ENCODE results near the gene TNKS2. TPM values are rescaled to one million over a fixed set of nuclear protein-coding genes. Genes with fewer than 3 reads are reported as not detected.

TNKS2 gene
- total RNA-seq, 1 donor from 2014 or later, result 53.4 TPM

DNA sequence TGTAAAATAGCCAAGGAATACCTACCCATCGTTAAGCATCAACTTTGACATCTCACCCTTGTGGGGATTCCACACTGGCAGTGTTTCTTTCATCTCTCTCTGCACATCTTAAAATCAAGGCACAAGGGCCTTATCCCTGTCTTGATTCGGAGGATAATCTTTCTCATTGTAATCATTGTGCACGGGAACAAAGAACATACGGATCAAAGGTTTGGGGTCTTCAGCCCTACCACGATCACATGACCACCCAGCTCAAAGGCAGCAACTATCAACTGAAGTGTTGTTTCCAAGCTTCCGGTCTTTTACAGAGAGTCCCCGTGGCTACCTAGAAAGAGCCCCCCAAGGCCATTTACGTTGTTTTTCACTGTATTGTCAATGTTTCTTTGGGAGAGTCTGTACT, 99.2 kb downstream of the TNKS2 start:
- H4K20me1 ChIP-seq (ENCODE audit: low read depth), result no peaks in the 10 kb centered on the region
- peaks cover 14% of the 10 kb centered on the region for H3K27me3 Mint-ChIP-seq (ENCODE audit: insufficient read depth, low read depth)
- H2AFZ ChIP-seq (replicated peaks), result no peak overlapping the region
- H3K27me3 ChIP-seq, result no peaks in the 10 kb centered on the region
- H3K9ac ChIP-seq, result no peak overlapping the region
- peak overlapping the region; percentile 92 for H3K27ac Mint-ChIP-seq
- H3K4me1 ChIP-seq, result peaks cover 27% of the 10 kb centered on the region
- no peaks in the 10 kb centered on the region for H3K36me3 ChIP-seq
- H3K9me3 ChIP-seq (ENCODE audit: low read depth), result no peaks in the 10 kb centered on the region
- no peak overlapping the region for H3K4me3 ChIP-seq
- peak; percentile 78 for DNase-seq (ENCODE audit: low spot score)
- peaks cover 39% of the 10 kb centered on the region for H3K4me1 Mint-ChIP-seq
- no peak for TF ChIP-seq EZH2 (IDR thresholded peaks at IDR 0.05)
- TF ChIP-seq, protein P1, sequence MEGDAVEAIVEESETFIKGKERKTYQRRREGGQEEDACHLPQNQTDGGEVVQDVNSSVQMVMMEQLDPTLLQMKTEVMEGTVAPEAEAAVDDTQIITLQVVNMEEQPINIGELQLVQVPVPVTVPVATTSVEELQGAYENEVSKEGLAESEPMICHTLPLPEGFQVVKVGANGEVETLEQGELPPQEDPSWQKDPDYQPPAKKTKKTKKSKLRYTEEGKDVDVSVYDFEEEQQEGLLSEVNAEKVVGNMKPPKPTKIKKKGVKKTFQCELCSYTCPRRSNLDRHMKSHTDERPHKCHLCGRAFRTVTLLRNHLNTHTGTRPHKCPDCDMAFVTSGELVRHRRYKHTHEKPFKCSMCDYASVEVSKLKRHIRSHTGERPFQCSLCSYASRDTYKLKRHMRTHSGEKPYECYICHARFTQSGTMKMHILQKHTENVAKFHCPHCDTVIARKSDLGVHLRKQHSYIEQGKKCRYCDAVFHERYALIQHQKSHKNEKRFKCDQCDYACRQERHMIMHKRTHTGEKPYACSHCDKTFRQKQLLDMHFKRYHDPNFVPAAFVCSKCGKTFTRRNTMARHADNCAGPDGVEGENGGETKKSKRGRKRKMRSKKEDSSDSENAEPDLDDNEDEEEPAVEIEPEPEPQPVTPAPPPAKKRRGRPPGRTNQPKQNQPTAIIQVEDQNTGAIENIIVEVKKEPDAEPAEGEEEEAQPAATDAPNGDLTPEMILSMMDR (IDR thresholded peaks at IDR 0.05), result no peak
- TF ChIP-seq EZH2phosphoT487 (IDR thresholded peaks at IDR 0.05), result no peak
- peaks cover 19% of the 10 kb centered on the region for H3K9me3 Mint-ChIP-seq
- peak overlapping the region; percentile 49 for H3K4me3 Mint-ChIP-seq
- no peak overlapping the region for H3K27ac ChIP-seq
- H3K4me2 ChIP-seq, result peak overlapping the region; percentile 57
- peaks cover 50% of the 10 kb centered on the region for H3F3A ChIP-seq (ENCODE audit: low read depth)
- H3K79me2 ChIP-seq (ENCODE audit: low read depth), result no peaks in the 10 kb centered on the region
- H3K36me3 Mint-ChIP-seq, result peaks cover 3% of the 10 kb centered on the region

GRCh38 chr10:91901784-91902677, 103.8 kb downstream of the TNKS2 start:
- Mint-ChIP-seq H3K9me3 (peaks cover 11% of the 10 kb centered on the region), H3K4me1 (peaks cover 47% of the 10 kb centered on the region), H3K36me3 (peaks cover 26% of the 10 kb centered on the region), H3K27me3 (ENCODE audit: insufficient read depth, low read depth) (peaks cover 10% of the 10 kb centered on the region), H3K4me3 (no peak overlapping the region), H3K27ac (peak overlapping the region; percentile 59)
- no peaks in the 10 kb centered on the region for H3K27me3 ChIP-seq
- H3K4me2 ChIP-seq, result no peak overlapping the region
- H3K27ac ChIP-seq, result no peak overlapping the region
- H3F3A ChIP-seq (ENCODE audit: low read depth), result peaks cover 56% of the 10 kb centered on the region
- H4K20me1 ChIP-seq (ENCODE audit: low read depth), result peaks cover 2% of the 10 kb centered on the region
- no peak for DNase-seq (ENCODE audit: low spot score)
- no peaks in the 10 kb centered on the region for H3K9me3 ChIP-seq (ENCODE audit: low read depth)
- no peak overlapping the region for H3K9ac ChIP-seq
- TF ChIP-seq, protein P1 (IDR thresholded peaks at IDR 0.05), result no peak
- TF ChIP-seq EZH2 (IDR thresholded peaks at IDR 0.05), result no peak
- TF ChIP-seq EZH2phosphoT487 (IDR thresholded peaks at IDR 0.05), result no peak
- peaks cover 11% of the 10 kb centered on the region for H3K79me2 ChIP-seq (ENCODE audit: low read depth)
- no peak overlapping the region for H3K4me3 ChIP-seq
- H3K36me3 ChIP-seq, result peaks cover 8% of the 10 kb centered on the region
- no peak overlapping the region for H2AFZ ChIP-seq (replicated peaks)
- H3K4me1 ChIP-seq, result peaks cover 26% of the 10 kb centered on the region

GRCh38 chr10:91907033-91907594, 108.9 kb downstream of the TNKS2 start:
- Histone ChIP-seq H3K27ac (no peak overlapping the region), H3K79me2 (ENCODE audit: low read depth) (peaks cover 33% of the 10 kb centered on the region), H3K4me3 (peak overlapping the region; percentile 97), H3K4me2 (peak overlapping the region; percentile 79), H3K27me3 (no peaks in the 10 kb centered on the region), H3K4me1 (peaks cover 15% of the 10 kb centered on the region), H2AFZ (replicated peaks) (no peak overlapping the region), H3F3A (ENCODE audit: low read depth) (peaks cover 45% of the 10 kb centered on the region), H3K9ac (no peak overlapping the region), H4K20me1 (ENCODE audit: low read depth) (peaks cover 5% of the 10 kb centered on the region), H3K9me3 (ENCODE audit: low read depth) (no peaks in the 10 kb centered on the region), H3K36me3 (peaks cover 8% of the 10 kb centered on the region)
- Mint-ChIP-seq H3K27me3 (ENCODE audit: insufficient read depth, low read depth) (peaks cover 2% of the 10 kb centered on the region), H3K36me3 (peaks cover 43% of the 10 kb centered on the region), H3K27ac (peak overlapping the region; percentile 26), H3K4me1 (peaks cover 38% of the 10 kb centered on the region), H3K4me3 (peak overlapping the region; percentile 91), H3K9me3 (peaks cover 2% of the 10 kb centered on the region)
- no peak for TF ChIP-seq EZH2 (IDR thresholded peaks at IDR 0.05)
- DNase-seq (ENCODE audit: low spot score), result no peak

Data from neural progenitor cell (in vitro differentiated cells).